SKM-1 treated with dmso at 0.1 percent for 144 hours (cell line): ENCODE data around the gene SDCBP2.

Source experiments
- DNase-seq: peaks from one replicate; lab custom pipeline; 2025; ENCODE audit not compliant: unreplicated experiment; lab: John Stamatoyannopoulos, UW

Gene SDCBP2

DNA sequence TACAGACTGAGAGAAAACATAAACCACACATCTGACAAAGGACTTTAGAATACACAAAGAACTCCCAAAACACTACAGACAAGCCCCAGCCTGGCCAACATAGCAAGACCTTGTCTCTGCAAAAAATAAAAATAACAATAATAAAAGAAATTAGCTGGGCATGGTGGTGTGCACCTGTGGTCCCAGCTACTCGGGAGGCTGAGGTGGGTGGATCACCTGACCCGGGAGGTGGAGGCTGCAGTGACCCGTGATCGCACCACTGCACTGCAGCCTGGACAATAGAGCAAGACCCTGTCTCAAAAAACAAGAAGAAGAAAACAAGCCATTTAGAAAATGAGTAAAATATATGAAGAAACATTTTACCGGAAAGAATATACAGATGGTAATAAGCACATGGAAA, 13.1 kb downstream of the SDCBP2 start:
- no peak for DNase-seq

DNA sequence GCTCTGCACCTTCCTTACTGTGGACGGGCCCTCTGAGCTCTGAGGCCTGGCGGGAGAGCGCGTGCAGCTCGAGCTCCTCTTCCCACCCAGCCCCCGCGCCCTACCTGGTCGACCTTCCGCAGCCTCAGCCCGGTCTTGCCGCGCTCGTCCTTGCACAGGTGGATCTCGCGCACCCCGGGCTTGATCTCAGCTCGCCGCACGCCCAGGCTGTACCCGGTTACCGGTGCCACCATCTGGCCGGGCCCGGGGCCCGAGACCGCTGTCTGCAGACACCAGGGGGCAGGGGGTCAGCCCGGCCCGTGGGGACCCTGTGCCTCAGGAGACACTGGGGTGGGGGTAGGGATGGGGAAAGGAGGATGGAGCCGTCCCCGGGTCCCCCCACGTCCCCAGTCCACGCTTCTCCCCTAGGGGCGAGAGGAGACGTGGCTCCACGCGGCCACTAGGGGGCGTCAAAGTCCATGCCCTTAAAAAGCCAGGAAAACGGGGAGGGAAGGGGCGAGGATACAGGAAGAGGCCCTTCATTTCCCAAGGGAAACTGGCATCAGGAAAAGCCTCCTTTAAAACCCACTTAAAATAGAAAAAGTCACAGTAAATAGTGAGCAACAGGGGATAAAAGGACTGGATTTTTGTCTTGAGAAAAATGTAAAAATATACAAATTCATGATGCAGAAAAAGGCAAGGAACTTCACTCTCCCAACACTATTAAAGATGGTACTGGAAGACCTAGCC, 15.5 kb downstream of the SDCBP2 start:
- peak; percentile 14 for DNase-seq

DNA sequence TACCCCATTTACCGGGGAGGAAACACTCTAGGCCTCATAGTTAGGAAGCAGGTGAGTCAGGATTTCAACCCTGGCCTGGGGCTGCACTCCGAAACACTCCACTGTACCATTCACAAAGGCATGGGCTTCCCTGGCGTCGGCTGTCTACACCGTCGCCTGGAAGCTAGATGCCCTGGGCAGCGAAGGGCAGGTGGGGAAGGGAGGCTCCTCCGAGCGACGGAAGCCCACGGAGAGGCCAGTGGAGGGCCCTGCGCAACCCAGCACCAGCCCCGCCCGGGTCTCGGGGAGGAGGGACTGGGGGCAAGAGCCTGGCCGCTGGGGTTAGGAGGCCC, 16.1 kb downstream of the SDCBP2 start:
- no peak for DNase-seq

DNA sequence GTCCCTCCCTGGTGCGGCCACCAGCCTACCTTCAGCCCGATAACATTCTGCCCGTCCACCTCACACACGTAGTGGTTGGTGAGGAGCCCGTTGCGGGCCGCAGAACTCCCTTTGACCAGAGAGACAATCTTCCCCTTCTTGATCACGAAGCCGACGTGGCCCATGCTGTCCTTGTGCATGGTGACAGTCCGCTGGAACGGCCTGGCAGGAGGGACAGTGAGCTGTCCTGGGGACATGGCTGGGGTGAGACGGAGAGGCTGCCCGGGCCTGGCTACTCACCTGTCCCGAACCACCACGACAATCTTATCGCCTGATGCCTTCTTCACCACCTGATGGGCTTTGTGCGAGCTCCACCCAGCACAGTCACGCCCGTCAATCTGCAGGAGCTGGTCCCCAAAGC, 16.6 kb downstream of the SDCBP2 start:
- no peak for DNase-seq

DNA sequence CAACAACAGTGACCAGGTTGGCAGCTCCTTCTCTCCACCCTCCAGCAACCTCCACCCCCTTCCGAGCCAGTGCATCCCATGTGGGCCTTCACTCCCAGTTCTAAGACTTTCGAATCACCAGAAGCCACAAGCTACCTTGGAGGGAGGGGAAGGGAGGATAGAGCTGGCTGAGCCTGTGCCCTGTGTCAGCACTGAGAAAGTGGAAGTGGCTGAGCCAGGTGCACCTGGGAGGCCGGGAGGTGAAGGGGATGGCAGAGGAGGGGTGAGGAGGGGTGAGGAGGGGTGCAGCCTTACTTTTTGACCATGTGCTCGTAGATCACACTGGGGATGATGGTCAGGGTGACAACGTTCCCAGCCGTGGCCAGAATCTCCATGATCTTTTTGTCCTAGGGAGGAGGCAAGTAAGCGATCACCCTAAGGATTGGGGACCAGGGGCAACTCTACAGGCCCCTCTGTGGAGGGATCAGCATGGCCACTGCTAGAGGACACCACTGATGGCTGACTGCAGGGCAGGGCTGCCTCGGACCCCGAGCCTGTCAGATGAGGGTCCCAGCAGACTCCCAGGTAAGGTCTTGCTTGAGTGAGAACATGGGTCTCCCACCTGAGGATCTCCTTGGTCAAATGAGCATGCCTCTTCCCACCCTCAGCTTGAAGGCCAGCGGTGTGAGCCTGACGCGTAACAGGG, 18.3 kb downstream of the SDCBP2 start:
- peak; percentile 89 for DNase-seq

DNA sequence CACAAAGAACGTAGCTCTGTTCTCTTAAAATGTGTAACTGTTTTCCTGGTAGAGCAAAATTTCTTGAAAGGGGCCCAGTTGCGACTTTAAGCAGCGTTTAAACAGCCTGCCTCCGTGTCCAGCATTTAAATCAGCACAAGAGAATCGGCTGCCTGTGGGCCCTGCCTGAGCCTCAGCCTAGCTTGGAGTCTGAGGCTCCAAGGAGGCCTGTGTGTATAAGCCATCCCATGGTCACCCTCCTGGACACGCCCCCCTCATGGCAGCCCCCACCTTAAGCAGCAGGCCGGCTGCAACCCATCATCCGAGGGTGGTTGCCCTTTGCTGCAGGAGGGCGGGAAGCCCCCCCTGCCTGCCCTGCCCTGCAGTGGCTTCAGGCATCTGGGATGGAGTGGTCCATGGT, 18.9 kb downstream of the SDCBP2 start:
- no peak for DNase-seq

DNA sequence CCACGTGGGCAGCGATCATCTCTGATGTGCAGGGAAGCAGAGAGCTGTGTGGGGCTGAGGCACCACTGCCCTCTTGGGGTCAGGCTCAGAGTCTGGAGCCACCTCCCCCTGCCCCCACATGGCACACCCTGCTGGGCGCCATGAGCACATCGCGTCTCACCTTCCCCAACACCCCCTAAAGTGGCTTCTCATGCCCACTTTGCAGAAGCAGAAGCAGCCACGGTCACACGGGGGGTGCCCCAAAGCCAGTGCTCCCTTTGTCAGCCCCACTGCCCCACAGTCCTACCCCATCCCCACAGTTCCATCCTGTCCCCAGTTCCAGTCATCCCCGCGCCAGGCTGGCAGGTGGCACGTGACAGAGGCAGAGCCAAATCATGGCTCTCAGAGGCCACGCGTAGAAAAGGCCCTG, 19.5 kb downstream of the SDCBP2 start:
- DNase-seq = no peak

DNA sequence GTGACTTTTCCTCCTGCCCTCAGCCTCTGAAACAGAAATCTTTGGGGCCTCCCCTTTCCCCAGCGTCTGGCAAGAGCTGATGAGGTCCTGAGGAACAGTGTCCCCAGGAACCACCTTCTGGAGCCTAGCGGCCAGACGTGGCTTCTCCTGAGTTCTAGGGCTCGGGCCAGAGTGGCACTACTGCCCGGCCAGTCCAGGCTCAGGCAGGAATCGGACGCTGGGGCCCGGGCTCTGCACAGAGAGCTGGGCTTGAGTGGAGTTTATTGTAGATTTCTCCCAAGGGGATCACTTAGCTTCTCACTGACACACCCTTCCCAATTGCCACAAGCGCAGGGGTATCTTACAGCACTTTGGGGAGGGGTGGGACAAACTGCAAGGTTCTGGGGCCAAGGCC, 20.2 kb downstream of the SDCBP2 start:
- no peak for DNase-seq

DNA sequence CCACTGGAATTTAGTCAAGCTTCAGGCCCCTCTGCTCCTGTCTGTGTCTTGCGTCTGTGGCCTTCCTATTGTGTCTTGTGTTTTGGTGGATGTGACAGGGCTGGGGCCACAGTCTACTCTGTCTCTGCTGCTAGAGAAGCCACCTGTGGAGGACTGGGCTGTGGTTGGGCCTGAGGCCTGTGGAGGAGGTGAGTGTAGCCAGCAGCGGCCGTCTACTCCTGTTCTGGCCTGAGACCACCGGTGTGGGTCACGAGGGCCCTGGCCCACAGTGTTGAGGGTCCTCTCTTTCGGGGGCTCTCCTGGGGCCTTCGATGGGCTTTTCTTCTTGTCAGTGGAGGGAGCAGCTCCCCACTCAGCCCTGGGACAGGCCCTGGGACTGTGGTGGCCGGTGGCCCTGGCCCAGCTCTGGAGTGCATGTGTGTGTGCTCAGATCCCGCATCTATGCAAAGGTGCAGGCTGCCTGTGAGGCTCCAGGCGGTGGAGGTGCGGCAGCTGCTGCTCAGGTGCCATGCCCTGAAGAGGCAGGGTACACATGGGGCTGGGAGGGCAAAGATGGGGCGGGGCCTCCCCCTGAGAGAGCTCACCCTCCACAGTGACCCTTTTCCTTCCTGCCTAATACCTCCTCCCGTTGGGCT, 20.8 kb downstream of the SDCBP2 start:
- no peak for DNase-seq

DNA sequence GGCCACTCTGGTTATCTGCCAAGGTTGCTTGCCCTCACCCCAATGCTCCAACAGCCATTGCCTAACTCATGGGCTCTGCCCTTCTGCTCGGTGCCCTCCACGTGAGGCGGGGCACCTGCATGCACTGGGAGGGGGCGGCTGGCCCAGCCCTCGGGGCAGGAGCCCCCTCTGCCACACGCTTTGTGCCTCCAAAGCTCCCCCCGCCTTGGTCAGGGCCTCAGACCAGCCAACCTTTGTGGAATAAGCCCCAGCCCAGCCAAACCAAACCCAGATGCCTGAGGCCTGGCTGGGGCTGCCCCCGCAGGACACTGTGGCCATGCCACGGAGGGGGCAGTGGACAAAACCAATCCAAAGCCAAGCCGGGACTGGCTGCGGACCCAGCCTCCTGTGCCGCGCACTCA, 21.4 kb downstream of the SDCBP2 start:
- DNase-seq = no peak

DNA sequence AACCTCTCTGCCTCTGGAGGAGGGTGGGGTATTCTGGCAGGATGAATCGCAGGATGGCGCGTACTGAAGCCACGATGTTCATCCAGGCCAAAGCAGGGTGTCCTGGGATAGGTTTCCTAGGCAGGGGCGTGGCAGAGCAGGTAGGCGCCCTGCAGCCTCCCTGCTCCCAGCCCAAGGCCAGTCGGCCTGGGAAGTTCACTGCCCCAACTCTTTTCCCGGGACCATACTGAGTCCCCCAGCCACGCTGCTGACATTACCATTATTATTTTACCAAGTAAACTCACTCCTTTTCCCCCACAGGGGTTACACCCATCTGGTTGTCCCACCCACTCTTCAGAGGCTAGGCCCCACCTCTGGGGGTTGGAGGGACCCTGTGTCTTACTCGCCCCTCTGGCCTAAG, 21.8 kb downstream of the SDCBP2 start:
- no peak for DNase-seq

DNA sequence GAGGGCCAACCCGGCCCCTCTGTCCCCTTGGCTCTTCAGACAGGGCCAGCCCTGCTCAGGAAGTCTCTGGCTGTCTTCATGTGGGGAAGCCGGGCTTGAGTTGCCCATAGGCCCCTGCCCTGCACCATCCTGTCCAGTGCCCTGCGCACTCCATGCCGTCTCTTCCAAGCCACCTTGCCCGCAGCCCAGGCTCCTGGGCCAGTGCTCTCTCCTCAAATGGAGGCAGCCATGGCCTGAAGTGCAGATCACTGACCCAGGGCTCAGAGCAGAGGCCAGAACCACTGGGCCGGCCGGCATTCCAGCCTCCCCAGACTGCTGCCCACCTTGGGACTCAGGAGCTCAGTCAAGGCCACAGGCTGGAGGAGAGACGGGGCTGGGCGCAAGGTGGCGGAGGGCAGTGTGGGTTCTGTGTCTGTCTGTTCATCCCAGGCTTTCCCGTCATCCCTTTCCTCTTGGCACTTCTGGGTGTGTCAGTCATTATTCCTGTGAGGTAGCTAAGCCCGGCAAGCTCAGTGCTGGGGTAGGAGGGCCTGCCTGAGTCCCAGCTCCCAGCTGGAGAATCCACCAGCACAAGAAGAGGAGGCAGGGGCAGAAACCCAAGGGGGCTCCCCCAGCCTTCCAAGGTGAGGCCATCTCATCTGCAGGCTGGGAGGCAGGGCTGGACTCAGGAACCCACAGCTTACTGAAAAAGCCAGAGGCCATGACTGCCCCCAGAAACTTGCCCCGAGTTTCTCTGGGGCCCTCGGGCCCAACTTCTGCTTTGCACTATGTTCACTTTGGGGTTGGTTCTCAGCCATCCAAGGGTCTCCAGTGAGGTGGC, 22.4 kb downstream of the SDCBP2 start:
- no peak for DNase-seq

DNA sequence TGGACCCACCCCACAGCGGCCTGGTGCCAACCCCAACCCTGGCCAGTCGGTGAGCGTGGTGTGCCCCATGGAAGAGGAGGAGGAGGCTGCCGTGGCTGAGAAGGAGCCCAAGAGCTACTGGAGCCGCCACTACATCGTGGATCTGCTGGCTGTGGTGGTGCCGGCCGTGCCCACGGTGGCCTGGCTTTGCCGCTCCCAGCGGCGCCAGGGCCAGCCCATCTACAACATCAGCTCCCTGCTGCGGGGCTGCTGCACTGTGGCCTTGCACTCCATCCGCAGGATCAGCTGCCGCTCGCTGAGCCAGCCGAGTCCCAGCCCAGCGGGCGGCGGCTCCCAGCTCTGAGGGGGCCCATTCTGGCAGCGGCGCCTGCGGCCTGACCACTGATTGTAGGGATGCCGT, 23.2 kb downstream of the SDCBP2 start:
- no peak for DNase-seq

DNA sequence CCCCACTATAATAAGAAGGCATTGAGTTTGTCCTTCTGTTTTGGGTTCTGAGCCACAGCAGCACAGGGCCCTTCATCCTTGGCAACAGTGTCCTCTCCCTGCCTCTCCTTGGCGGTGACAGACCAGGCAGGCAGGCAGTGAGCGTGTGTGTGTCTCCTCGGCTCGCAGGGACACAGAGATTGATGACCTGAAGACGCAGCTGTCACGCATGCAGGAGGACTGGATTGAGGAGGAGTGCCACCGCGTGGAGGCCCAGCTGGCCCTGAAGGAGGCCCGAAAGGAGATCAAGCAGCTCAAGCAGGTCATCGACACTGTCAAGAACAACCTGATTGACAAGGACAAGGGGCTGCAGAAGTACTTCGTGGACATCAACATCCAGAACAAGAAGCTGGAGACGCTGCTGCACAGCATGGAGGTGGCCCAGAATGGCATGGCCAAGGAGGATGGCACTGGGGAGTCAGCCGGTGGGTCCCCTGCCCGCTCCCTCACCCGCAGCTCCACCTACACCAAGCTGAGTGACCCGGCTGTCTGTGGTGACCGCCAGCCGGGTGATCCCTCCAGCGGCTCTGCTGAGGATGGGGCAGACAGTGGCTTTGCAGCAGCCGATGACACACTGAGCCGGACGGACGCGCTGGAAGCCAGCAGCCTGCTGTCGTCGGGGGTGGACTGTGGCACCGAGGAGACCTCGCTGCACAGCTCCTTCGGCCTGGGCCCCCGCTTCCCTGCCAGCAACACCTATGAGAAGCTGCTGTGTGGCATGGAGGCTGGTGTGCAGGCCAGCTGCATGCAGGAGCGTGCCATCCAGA, 24.0 kb downstream of the SDCBP2 start:
- no peak for DNase-seq

DNA sequence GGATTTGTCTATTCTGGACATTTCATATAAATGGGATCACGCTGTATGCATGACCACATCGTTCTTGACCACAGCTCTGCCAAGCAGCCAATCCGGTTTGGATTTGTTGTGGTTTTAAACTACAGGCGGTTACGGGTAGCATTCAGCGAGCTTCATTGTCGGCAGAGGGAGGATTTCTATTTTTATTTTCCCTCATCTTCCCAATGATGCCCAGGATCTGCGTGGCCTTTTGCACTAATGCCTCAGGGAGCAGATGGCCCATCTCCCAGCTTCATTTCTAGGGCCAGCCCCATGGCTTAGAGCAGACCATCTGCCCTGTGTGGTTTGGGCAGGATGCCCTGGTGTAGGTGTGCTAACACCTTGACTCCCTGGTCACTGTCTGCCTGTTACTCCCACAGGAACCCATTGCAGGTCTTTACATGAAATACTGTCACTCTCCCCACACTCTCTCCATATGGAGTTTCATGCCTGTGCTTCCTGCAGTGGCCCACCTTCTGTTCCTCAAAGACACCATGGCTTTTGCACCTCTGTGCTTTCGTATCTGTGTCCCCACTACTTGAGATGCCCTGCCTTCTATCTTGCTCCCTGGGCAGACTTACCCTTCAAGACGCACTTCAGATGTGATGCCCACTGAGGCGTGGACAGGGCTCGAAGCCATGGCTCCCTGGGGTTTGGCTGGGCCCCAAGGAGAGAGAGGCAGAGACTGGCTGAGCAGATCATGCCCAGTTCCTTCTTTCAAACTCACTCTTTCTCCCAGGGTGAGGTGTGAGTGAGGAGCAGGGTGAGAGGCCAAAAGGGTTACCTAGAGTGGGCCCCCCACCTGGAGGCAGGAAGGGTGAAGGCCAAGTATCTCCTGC, 26.0 kb downstream of the SDCBP2 start:
- no peak for DNase-seq

DNA sequence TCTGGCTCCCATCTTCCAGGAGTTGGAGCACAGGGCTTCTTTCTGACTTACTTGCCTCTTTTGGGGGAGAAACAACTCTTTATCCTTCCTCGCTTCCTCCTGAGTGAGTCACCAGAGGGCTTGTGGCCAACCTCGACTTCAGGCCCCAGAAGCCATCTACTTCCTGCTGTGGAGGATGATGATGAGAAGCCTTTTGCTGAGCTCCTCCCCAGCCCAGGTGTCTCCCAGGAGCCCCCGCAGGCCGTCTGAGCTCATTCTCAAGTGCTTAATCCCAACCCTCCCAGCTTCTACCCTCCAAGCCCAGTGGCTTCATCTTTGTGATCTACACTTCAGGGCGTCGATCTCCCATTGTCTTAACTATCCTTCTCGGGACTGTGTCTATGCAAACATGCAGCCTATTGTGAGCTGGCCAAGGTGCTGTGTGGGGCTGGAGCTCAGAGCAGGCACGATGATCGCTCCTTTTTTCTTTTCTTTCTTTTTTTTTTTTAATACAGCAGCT, 27.9 kb downstream of the SDCBP2 start:
- peak; percentile 24 for DNase-seq

DNA sequence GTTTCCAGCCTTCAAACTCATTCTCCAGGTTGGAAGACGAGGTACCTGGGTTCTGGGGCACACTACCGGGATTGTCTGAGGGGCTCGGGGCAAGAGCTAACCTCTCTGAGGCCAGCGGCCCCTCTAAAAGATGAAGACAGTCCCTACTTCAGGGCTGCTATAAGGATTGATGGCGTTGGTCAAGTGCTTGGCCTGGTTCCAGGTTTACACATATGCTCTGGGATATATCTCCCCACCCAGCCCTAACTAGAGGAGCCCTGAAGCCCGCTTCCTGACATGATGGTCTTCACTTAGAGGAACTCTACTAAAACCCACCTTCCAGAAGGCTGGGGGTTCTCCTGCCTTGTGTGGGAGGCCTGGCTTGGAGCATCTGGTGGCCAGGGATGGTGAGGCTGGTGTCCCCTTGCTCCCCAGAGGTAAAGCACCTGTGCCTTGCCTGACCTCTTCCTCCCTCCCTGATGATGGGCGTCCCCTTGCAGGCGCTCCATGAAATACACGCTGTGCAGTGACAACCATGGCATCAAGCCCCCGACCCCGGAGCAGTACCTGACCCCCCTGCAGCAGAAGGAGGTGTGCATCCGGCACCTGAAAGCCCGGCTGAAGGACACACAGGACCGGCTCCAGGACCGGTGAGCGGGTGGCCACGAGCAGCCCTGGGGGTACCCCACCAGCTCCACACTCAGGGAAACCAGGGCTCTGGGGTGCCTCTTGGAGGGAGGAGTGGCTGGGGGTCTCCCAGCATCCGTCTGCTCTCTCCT, 28.7 kb downstream of the SDCBP2 start:
- DNase-seq = no peak

DNA sequence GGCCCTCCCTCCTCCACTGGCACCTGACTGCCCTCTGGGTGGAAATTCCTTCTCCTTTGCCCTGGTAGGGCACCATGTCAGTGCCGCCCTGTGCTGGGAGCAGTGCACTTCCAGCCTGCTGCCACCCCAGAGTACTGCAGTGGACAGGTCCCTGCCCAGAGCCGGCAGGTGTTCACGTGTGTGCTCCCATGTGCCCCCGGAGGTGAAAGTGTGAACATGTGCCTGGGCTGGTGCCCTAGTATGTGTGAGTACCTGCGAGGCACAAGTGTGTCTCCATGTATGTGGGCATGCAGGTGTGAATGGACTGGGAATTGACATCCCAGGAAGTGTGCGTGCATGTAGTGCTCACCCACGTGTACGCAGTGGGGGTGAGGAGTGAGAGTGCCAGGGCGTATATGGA, 29.4 kb downstream of the SDCBP2 start:
- DNase-seq = no peak

DNA sequence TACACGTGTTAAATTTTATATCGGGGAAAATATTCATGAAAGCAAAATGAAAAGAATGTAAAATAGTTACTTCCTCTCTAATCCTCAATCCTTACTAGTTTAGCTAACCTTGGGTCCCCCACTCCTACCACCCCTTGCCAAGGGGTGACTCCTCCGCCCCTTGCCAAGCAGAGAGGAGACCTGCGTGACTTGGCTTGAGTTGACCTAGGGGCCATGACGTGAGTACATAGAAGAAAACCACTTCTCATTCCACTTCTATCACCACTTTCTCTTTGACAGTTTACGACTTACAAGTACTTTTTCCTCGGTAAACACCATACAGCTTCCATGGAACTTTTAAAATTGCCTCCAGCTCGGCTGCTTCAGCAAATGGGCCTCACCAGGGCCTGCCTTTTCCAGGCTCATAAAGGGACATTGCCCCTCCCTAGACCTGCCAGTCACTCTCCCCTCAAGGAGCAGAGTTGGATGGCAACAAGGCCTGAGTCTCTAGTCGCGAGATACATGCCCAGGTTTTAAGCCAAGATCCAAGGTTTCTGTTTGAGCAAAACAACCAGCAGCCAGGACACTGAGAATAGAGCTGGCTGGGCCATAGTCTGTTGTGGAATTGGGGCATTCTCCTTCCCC, 29.9 kb downstream of the SDCBP2 start:
- no peak for DNase-seq
